Stimulated activated CD8-positive, alpha-beta memory T cell treated with anti-CD3 and anti-CD28 coated beads, Interleukin-4, amount 100 ng/mL, for 4 hours (primary cell): ENCODE data around the gene GPRIN3.
"Not testable (repeated sequence)": the region's sequence is repeated elsewhere in the genome, so short reads cannot be mapped to it uniquely, and the experiment has no call there.

Experiments
- DNase-seq, 2 donors: peaks; one replicate each; pipeline ENCODE4 v3.0.0-alpha.2; 2020; ENCODE audit warnings: low read depth in 2 of 2, low spot score in 1 of 2

GPRIN3 gene

GRCh38 chr4:89259301-89260028 is 48.1 kb downstream of the GPRIN3 start:
- no peak for DNase-seq

GRCh38 chr4:89258506-89258905 is 49.1 kb downstream of the GPRIN3 start:
- DNase-seq: no peak

- DNase-seq: no peak
These were observed 50.2 kb downstream of the GPRIN3 start for GRCh38 chr4:89257376-89257775.

GRCh38 chr4:89256203-89256800 is 51.3 kb downstream of the GPRIN3 start:
- DNase-seq: no peak

- DNase-seq: no peak
These were observed 52.8 kb downstream of the GPRIN3 start for GRCh38 chr4:89254847-89255246.

GRCh38 chr4:89254347-89254746 is 53.3 kb downstream of the GPRIN3 start:
- DNase-seq: not testable (repeated sequence)

- DNase-seq: no peak
These were observed 53.7 kb downstream of the GPRIN3 start for GRCh38 chr4:89253935-89254334.

GRCh38 chr4:89253311-89253710 is 54.3 kb downstream of the GPRIN3 start:
- no peak for DNase-seq

- DNase-seq: no peak
These were observed 56.2 kb downstream of the GPRIN3 start for GRCh38 chr4:89251396-89251795.

- DNase-seq: no peak
These were observed 57.8 kb downstream of the GPRIN3 start for GRCh38 chr4:89249716-89250361.

- no peak for DNase-seq
These were observed 58.3 kb downstream of the GPRIN3 start for GRCh38 chr4:89249313-89249712.

- no peak for DNase-seq
These were observed 58.7 kb downstream of the GPRIN3 start for GRCh38 chr4:89248879-89249281.

- no peak for DNase-seq
These were observed 59.6 kb downstream of the GPRIN3 start for GRCh38 chr4:89247951-89248350.

- DNase-seq: no peak
These were observed 62.1 kb downstream of the GPRIN3 start for GRCh38 chr4:89245459-89245858.

GRCh38 chr4:89243733-89244252 is 63.8 kb downstream of the GPRIN3 start:
- no peak for DNase-seq

- no peak for DNase-seq
These were observed 64.5 kb downstream of the GPRIN3 start for GRCh38 chr4:89242864-89243732.

- no peak for DNase-seq
These were observed 65.4 kb downstream of the GPRIN3 start for GRCh38 chr4:89242216-89242615.

- DNase-seq: no peak
These were observed 77.3 kb downstream of the GPRIN3 start for GRCh38 chr4:89230271-89230670.

- peak; percentile 49 to 57 for DNase-seq
These were observed 80.7 kb downstream of the GPRIN3 start for GRCh38 chr4:89226665-89227574.

- DNase-seq: no peak
These were observed 85.4 kb downstream of the GPRIN3 start for GRCh38 chr4:89222170-89222569.
